ENCODE measurements around the gene GPC1. TPM values are rescaled to one million over a fixed set of nuclear protein-coding genes. Genes with fewer than 3 reads are reported as not detected.

Gene GPC1
- total and polyA plus RNA-seq, 2 of the 4 experiments (the other 2 are of a cell fraction), result 16.0 to 211 TPM

DNA sequence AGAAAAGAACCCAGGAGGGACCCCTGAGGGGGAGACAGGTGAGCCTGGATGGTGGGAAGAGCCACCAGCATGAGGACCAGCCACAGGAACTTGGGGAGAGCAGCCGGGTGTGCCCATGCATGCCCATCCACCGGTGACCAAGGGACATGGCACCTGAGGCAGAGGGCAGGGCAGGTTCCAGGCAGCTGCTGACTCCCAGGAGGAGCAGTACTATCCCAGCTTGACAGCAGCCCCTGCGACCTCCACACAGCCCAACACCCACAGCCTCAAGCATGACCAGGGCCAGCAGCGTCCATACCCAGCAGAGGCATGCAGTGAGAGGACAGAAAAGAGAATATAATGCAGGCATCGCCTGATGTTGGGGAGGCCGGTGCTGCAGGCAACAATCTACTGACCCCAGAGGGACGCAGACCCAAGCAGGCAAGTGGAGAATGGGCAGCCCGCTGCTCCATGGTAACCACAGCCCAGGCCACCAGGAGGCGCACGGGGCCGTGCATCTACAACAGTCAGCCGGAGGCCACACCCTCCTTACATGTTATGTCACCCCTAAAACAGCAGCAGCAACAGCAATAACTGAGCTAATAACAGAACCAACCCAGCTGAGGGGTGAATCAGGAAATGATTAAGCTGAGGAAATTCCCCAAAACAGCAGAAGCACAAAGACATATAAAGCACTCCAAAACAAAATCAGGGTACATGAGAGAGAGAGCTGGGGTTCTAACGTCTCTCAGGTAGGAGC lies 78.3 kb downstream of the GPC1 start:
- CTCF ChIA-PET, result interaction anchor here (0.7 to 1.1 kb wide), 5 partner anchors 9 to 362 kb away, joined by 3 to 7 read pairs (median 4); no protein-coding TSS in a partner anchor
- Histone ChIP-seq H2AFZ (replicated peaks; ENCODE audit: low read length, poor library complexity) (peak overlapping the region; percentile 74), H2BK5ac (ENCODE audit: low read depth, low read length, poor library complexity, severe bottlenecking) (no peak overlapping the region), H4K5ac (ENCODE audit: low read depth, low read length) (no peak overlapping the region), H3K14ac (replicated peaks; ENCODE audit: low read depth, low read length) (no peak overlapping the region), H3K9me1 (ENCODE audit: insufficient read depth, low read length) (no peaks in the 10 kb centered on the region), H3K9ac (ENCODE audit: low read depth, low read length) (no peak overlapping the region), H3K27ac (ENCODE audit: insufficient read depth, low read length) (no peak overlapping the region), H3K56ac (ENCODE audit: extremely low read depth, insufficient read depth, low read length) (no peak overlapping the region), H4K8ac (ENCODE audit: low read depth in 2 of 2, low read length in 2 of 2) (no peak overlapping the region), H3K18ac (ENCODE audit: low read depth, low read length) (no peak overlapping the region), H3K36me3 (ENCODE audit: control insufficient read depth, insufficient read depth, low read length) (no peaks in the 10 kb centered on the region), H4K91ac (ENCODE audit: insufficient read depth, low read depth, low read length) (no peak overlapping the region), H3K27me3 (ENCODE audit: control insufficient read depth, insufficient read depth, low read length) (no peaks in the 10 kb centered on the region), H3K9me3 (ENCODE audit: control insufficient read depth, insufficient read depth, low read length) (no peaks in the 10 kb centered on the region), H3K4me2 (ENCODE audit: low read depth, low read length) (no peak overlapping the region), H2AK5ac (ENCODE audit: low read depth, low read length) (no peak overlapping the region), H2BK20ac (ENCODE audit: low read depth, low read length) (no peak overlapping the region), H3K4ac (ENCODE audit: low read depth, low read length) (no peak overlapping the region), H2AK9ac (replicated peaks; ENCODE audit: low read depth, low read length, poor library complexity) (peak overlapping the region; percentile 38), H3K4me1 (ENCODE audit: control insufficient read depth, insufficient read depth, low read length) (peaks cover 1% of the 10 kb centered on the region; the same call in 1 of the 2 replicates), H2BK15ac (ENCODE audit: low read depth, low read length) (no peak overlapping the region), H3K23ac (ENCODE audit: low read depth, low read length) (no peak overlapping the region), H4K20me1 (ENCODE audit: insufficient read depth, low read length) (0 out of 2 replicates have a peak, but pooled peaks cover 3% of the 10 kb centered on the region), H3K4me3 (ENCODE audit: insufficient read depth, low read depth, low read length) (no peak overlapping the region), H3K79me1 (ENCODE audit: low read depth in 1 of 2, low read length in 2 of 2) (no peaks in the 10 kb centered on the region), H2BK120ac (ENCODE audit: low read depth, low read length) (no peak overlapping the region)
- in situ Hi-C loops (cut with MboI; ENCODE audit: low sequenced_read_pairs) (no loop called here), dilution Hi-C loops (cut with HindIII; ENCODE audit: low sequenced_read_pairs, unreplicated experiment) (no loop called here), intact Hi-C loops (cut with micrococcal nuclease) (loop anchor here (1.0 to 5.0 kb wide), 2 partner anchors 189 to 327 kb away; no protein-coding TSS in a partner anchor)
- ATAC-seq (ENCODE audit: low read depth), result peak; percentile 100
- no TSS peak for BruUV-seq (replicated peaks)
- peak; percentile 88 for DNase-seq
- 48% methylated on average over 4 of the region's 13 CpGs; no CpG with 5 or more reads in 1 of the 2 experiments for WGBS, 2 experiments (ENCODE audit: extremely low coverage in 2 of 2, insufficient read length in 1 of 2)
- POLR2A ChIA-PET (ENCODE audit: unreplicated experiment), result interaction anchor here (0.6 kb wide), 1 partner anchor 73 kb away, joined by 3 read pairs; the partner anchor contains the start of gene CAPN10
- no peak for TF ChIP-seq RCOR1 (IDR thresholded peaks at IDR 0.05; ENCODE audit: insufficient replicate concordance, low read length)
- TF ChIP-seq FOS (IDR thresholded peaks at IDR 0.05; ENCODE audit: low read depth, low read length), result 0 out of 2 replicates have a peak, but pooled peaks have one; percentile 11
- no peak for TF ChIP-seq MXI1 (IDR thresholded peaks at IDR 0.05; ENCODE audit: borderline replicate concordance, low read depth, low read length)
- 0 out of 2 replicates have a peak, but pooled peaks have one; percentile 32 for TF ChIP-seq POLR2A (IDR thresholded peaks at IDR 0.05; ENCODE audit: low read depth, low read length)
- TF ChIP-seq CEBPB (IDR thresholded peaks at IDR 0.05; ENCODE audit: low read depth, low read length), result peak; percentile 13; the same call in 1 of the 2 replicates
- peak; percentile 93 for TF ChIP-seq RAD21 (IDR thresholded peaks at IDR 0.05; ENCODE audit: low read length)
- TF ChIP-seq, protein P1, sequence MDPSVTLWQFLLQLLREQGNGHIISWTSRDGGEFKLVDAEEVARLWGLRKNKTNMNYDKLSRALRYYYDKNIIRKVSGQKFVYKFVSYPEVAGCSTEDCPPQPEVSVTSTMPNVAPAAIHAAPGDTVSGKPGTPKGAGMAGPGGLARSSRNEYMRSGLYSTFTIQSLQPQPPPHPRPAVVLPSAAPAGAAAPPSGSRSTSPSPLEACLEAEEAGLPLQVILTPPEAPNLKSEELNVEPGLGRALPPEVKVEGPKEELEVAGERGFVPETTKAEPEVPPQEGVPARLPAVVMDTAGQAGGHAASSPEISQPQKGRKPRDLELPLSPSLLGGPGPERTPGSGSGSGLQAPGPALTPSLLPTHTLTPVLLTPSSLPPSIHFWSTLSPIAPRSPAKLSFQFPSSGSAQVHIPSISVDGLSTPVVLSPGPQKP (IDR thresholded peaks at IDR 0.05; ENCODE audit: borderline replicate concordance, low read depth, low read length), result no peak
- TF ChIP-seq CHD1 (IDR thresholded peaks at IDR 0.05; ENCODE audit: low read depth, low read length), result no peak
- TF ChIP-seq MAFK (IDR thresholded peaks at IDR 0.05; ENCODE audit: low read depth, low read length), result no peak
- peak; percentile 73 for TF ChIP-seq RFX5 (IDR thresholded peaks at IDR 0.05; ENCODE audit: low read depth, low read length)
- TF ChIP-seq SMC3 (IDR thresholded peaks at IDR 0.05; ENCODE audit: low read depth, low read length), result peak; percentile 94
- TF ChIP-seq MAZ (IDR thresholded peaks at IDR 0.05; ENCODE audit: borderline replicate concordance, low read depth, low read length), result peak; percentile 65; the same call in 1 of the 2 replicates
- TF ChIP-seq, protein P2, sequence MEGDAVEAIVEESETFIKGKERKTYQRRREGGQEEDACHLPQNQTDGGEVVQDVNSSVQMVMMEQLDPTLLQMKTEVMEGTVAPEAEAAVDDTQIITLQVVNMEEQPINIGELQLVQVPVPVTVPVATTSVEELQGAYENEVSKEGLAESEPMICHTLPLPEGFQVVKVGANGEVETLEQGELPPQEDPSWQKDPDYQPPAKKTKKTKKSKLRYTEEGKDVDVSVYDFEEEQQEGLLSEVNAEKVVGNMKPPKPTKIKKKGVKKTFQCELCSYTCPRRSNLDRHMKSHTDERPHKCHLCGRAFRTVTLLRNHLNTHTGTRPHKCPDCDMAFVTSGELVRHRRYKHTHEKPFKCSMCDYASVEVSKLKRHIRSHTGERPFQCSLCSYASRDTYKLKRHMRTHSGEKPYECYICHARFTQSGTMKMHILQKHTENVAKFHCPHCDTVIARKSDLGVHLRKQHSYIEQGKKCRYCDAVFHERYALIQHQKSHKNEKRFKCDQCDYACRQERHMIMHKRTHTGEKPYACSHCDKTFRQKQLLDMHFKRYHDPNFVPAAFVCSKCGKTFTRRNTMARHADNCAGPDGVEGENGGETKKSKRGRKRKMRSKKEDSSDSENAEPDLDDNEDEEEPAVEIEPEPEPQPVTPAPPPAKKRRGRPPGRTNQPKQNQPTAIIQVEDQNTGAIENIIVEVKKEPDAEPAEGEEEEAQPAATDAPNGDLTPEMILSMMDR (conservative IDR thresholded peaks at IDR 0.05; ENCODE audit: low read depth, low read length), result peak; percentile 95
- no peak for TF ChIP-seq BHLHE40 (IDR thresholded peaks at IDR 0.05; ENCODE audit: low read depth, low read length)
- TF ChIP-seq NFE2L2 (IDR thresholded peaks at IDR 0.05; ENCODE audit: low read depth, low read length), result no peak
